AG04450 (cell line): ENCODE measurements around the gene FCAMR. TPM values are rescaled to one million over a fixed set of nuclear protein-coding genes. Genes with fewer than 3 reads are reported as not detected.

Experiments used
- CTCF ChIA-PET: fragments of 300-600, 350-600 bp; formaldehyde crosslinking; extraction: SDS; loops from one replicate; lab custom pipeline; 2022; ENCODE audit warnings: antibody characterized with exemption, inconsistent platforms; lab: Charles Lee
- POLR2A ChIA-PET: fragments of 350-600 bp; formaldehyde crosslinking; extraction: SDS; loops from one replicate; lab custom pipeline; 2021; ENCODE audit warnings: antibody characterized with exemption, inconsistent platforms; lab: Yijun Ruan, JAX
- DNase-seq: peaks from one replicate; pipeline ENCODE4 v3.0.0-alpha.2; 2011; ENCODE audit warnings: low read depth, low spot score
- H3K27ac ChIP-seq: one replicate; pipeline ENCODE4 v1.5.1; 2012; ENCODE audit warnings: low read depth, low read length, control low read depth
- H3K27me3 ChIP-seq: one replicate; pipeline ENCODE4 v1.6.0; 2012; ENCODE audit warnings: low read length; ENCODE audit not compliant: control insufficient read depth, insufficient read depth
- H3K4me3 ChIP-seq: 2 replicates; pipeline ENCODE4 v1.5.1; 2011; ENCODE audit warnings: mild to moderate bottlenecking, low read depth, low read length, control low read depth
- H3K9me3 ChIP-seq: 2 replicates; pipeline ENCODE4 v1.5.1; 2012; ENCODE audit warnings: low read length; ENCODE audit not compliant: control insufficient read depth, insufficient read depth
- CTCF ChIP-seq: IDR thresholded peaks from 2 replicates; pipeline ENCODE4 v1.5.1; 2011; ENCODE audit warnings: low read depth, low read length, control low read depth, inconsistent platforms
- polyA plus RNA-seq: library from polyadenylated mRNA; depleted of rRNA; stranded (reverse); fragments of >200 nt; gene quantifications from 2 replicates; pipeline ENCODE4 v1.2.3, GENCODE V29; 2011

The FCAMR gene
- polyA plus RNA-seq, 1 experiment = not detected

DNA sequence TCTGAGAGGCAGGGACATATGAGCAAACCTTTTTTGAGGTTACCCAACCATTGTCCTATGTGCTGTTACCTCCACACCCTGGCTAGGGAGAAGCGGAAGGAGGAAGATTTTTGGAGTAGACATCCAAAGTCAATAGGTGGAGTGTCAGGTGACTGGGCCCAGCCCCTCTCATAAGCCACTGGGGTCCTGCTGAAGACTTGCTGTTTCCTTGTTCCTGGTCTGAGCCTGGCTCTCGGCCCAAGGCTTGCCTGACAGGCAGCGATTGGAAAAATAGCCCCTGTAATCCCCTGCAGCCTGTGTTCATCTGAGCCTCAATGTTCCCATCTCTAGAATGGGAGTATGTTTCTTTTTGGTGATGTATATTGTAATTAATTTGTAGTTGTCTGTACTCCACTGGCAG lies 17.1 kb downstream of the FCAMR start:
- Histone ChIP-seq H3K27me3 (peaks cover 29% of the 10 kb centered on the region), H3K27ac (no peak overlapping the region), H3K9me3 (no peaks in the 10 kb centered on the region; the same call in 1 of the 2 replicates), H3K4me3 (no peak overlapping the region)
- ChIA-PET POLR2A (no interaction called here), CTCF (interaction anchor here (2.4 kb wide), 1 partner anchor 17 kb away, joined by 5 read pairs; no protein-coding TSS in a partner anchor)
- DNase-seq = no peak
- TF ChIP-seq CTCF = no peak

DNA sequence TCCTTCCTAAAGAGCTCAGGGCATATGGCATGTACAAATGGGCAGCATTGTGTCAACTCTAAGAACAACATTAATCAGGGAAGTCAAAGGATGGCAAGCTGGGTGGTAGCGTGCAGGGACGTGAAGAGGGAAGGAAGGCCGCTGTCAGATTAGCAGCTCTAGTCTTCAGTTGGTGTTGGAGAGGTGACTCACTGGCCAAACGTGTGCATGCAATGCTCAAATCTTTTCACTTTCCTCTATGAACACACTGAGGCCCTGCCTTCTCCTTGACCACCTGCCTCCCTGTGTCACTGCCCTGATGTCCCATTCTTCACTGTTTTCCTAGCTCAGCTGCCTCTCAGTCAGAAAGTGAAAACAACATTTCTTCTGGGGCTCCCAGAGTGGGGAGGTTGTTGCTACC lies 18.1 kb downstream of the FCAMR start:
- CTCF ChIA-PET = interaction anchor here (1.0 kb wide), 1 partner anchor 10 kb away, joined by 3 read pairs; no protein-coding TSS in a partner anchor
- POLR2A ChIA-PET = interaction anchor here (0.6 kb wide), 1 partner anchor 48 kb away, joined by 3 read pairs; no protein-coding TSS in a partner anchor
- no peak for DNase-seq

DNA sequence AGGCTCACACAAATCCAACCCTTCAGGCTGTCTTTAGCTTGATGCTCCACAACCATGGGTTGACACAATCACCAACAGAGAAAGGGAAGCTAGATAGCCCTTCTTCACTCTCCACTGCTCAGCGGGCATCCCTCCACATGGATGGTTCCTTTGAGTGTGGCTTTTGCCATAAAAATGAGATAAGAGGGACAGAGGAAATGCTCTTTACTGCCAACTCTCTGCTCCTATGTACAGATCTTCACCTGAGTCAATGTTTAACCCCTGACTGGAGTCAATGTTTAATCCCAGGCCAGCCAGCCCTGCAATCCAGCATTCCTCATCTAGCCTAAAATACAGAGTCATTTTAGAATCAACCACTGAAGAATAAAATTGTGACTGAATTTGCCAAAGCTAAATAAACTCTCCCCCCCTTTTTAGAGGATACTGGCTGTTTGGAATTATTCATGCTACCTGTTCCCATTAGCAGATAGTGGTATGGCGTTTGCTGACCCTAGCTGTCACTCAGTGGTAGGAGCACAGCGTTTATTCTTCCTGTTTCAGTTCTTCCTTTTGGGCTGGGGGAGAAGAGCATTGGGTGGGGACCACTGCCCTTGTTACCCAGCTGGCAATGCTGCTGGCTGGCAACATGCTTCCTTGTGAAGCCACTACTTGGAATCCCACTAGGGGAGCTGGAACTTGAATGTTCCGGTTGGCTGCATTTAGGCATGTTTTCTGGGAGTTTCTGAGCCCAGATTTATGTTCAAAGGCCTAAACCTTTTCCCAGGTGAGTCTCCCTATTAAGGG lies 18.8 kb downstream of the FCAMR start:
- no peak for DNase-seq
- no peak overlapping the region for H3K4me3 ChIP-seq
- no peak overlapping the region for H3K27ac ChIP-seq
- TF ChIP-seq CTCF = no peak
- ChIA-PET CTCF (interaction anchor here (1.0 kb wide), 1 partner anchor 10 kb away, joined by 3 read pairs; no protein-coding TSS in a partner anchor), POLR2A (interaction anchor here (0.6 kb wide), 1 partner anchor 49 kb away, joined by 3 read pairs; no protein-coding TSS in a partner anchor)
- H3K27me3 ChIP-seq = peaks cover 31% of the 10 kb centered on the region
- no peaks in the 10 kb centered on the region; the same call in 1 of the 2 replicates for H3K9me3 ChIP-seq

More for the DNA sequence above, 18.1 kb downstream of the FCAMR start:
- Histone ChIP-seq H3K27ac (no peak overlapping the region), H3K9me3 (no peaks in the 10 kb centered on the region; the same call in 1 of the 2 replicates), H3K27me3 (peaks cover 25% of the 10 kb centered on the region), H3K4me3 (no peak overlapping the region)
- TF ChIP-seq CTCF = no peak

- no peak overlapping the region for H3K27ac ChIP-seq
- ChIA-PET POLR2A (no interaction called here), CTCF (no interaction called here)
- no peaks in the 10 kb centered on the region; the same call in 1 of the 2 replicates for H3K9me3 ChIP-seq
- no peak for DNase-seq
- TF ChIP-seq CTCF = no peak
- H3K27me3 ChIP-seq = peaks cover 34% of the 10 kb centered on the region
- no peak overlapping the region for H3K4me3 ChIP-seq
Measured at GRCh38 chr1:206949641-206950040, 20.6 kb downstream of the FCAMR start.

DNA sequence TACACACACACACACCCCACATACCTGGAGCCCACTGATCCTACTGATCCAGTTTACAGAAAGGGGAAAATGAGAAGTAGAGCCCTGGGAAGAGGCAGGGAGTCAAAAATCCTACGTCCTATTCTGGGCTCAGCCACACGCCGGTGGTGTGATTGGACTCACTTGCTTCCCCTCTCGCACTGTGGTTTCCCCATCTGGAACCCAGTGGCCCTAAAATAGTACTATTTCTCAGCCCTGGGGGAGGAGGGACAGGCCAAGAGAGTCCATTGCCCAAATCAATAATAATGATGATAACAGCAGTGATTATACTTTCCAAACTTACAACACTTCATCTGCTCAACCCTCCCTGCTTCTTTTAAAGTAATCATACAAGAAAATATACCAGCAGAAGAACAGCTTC lies 21.1 kb downstream of the FCAMR start:
- no peak for DNase-seq
- H3K4me3 ChIP-seq = no peak overlapping the region
- H3K27ac ChIP-seq = no peak overlapping the region
- CTCF ChIA-PET = no interaction called here
- TF ChIP-seq CTCF = no peak
- POLR2A ChIA-PET = no interaction called here
- no peaks in the 10 kb centered on the region; the same call in 1 of the 2 replicates for H3K9me3 ChIP-seq
- peaks cover 33% of the 10 kb centered on the region for H3K27me3 ChIP-seq
